SK-N-MC (cell line): ENCODE data around the gene TP73.

Source experiments
- DNase-seq: peaks from one replicate; pipeline ENCODE4 v3.0.0-alpha.2; 2011; ENCODE audit warnings: low read depth, low spot score
- H3K27ac ChIP-seq: fragments of 200-600 bp; sonication (generic); 2 replicates; pipeline ENCODE4 v1.5.1; 2016; ENCODE audit warnings: mixed run types
- H3K36me3 ChIP-seq: fragments of 200-600 bp; sonication (generic); 2 replicates; pipeline ENCODE4 v1.6.1; 2017; ENCODE audit warnings: antibody characterized with exemption, low read length, mixed read lengths; ENCODE audit not compliant: insufficient read depth
- H3K4me3 ChIP-seq: fragments of 200-600 bp; sonication (generic); 2 replicates; pipeline ENCODE4 v1.5.1; 2016
- H3K9ac ChIP-seq: fragments of 200-600 bp; sonication (generic); 2 replicates; pipeline ENCODE4 v1.8.0; 2017; ENCODE audit warnings: mixed run types, mixed read lengths; ENCODE audit not compliant: insufficient read length
- H3K9me3 ChIP-seq: fragments of 200-600 bp; sonication (generic); 2 replicates; pipeline ENCODE4 v1.6.1; 2017; ENCODE audit warnings: low read depth, mild to moderate bottlenecking, antibody characterized with exemption, low read length, moderate library complexity, mixed read lengths
- EZH2 ChIP-seq: fragments of 200-600 bp; sonication (generic); IDR thresholded peaks from one replicate; pipeline ENCODE4 v1.6.1; 2017; ENCODE audit warnings: antibody characterized with exemption
- FOXP2 ChIP-seq: optimal IDR thresholded peaks from 2 replicates; pipeline ENCODE3; 2011; ENCODE audit warnings: mild to moderate bottlenecking, moderate library complexity; ENCODE audit not compliant: insufficient read depth; ENCODE audit errors: extremely low read length, control extremely low read depth
- POLR2AphosphoS5 ChIP-seq: IDR thresholded peaks from 2 replicates; pipeline ENCODE4 v1.6.1; 2012; ENCODE audit warnings: mild to moderate bottlenecking, low read depth, low read length, borderline replicate concordance

TP73 gene

DNA sequence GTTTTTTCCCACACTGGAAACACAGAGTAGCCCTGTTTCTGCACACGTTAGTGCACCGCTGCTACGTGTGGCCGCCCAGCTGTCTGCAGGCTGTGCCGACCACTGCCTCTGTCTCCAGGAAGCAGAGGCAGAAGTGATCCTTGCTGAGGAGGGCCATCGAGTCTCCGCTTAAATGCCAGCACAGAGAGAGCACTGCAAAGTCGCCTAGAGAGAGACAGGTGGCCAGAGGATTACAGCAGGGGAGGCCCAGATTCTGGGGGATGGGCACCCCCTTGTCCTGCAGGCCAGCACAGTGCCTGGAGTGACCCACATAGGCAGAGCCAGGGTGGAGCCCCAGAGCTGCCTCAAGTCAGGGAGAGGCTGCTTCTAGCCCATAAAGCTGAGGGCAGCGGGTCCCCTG is 21.4 kb upstream of the TP73 start:
- H3K9ac ChIP-seq: no peak overlapping the region
- H3K27ac ChIP-seq: no peak overlapping the region
- no peaks in the 10 kb centered on the region for H3K9me3 ChIP-seq
- DNase-seq: no peak
- H3K36me3 ChIP-seq: peaks cover 7% of the 10 kb centered on the region; the same call in 1 of the 2 replicates
- no peak overlapping the region for H3K4me3 ChIP-seq
- no peak for TF ChIP-seq FOXP2
- no peak for TF ChIP-seq EZH2
- TF ChIP-seq POLR2AphosphoS5: no peak

DNA sequence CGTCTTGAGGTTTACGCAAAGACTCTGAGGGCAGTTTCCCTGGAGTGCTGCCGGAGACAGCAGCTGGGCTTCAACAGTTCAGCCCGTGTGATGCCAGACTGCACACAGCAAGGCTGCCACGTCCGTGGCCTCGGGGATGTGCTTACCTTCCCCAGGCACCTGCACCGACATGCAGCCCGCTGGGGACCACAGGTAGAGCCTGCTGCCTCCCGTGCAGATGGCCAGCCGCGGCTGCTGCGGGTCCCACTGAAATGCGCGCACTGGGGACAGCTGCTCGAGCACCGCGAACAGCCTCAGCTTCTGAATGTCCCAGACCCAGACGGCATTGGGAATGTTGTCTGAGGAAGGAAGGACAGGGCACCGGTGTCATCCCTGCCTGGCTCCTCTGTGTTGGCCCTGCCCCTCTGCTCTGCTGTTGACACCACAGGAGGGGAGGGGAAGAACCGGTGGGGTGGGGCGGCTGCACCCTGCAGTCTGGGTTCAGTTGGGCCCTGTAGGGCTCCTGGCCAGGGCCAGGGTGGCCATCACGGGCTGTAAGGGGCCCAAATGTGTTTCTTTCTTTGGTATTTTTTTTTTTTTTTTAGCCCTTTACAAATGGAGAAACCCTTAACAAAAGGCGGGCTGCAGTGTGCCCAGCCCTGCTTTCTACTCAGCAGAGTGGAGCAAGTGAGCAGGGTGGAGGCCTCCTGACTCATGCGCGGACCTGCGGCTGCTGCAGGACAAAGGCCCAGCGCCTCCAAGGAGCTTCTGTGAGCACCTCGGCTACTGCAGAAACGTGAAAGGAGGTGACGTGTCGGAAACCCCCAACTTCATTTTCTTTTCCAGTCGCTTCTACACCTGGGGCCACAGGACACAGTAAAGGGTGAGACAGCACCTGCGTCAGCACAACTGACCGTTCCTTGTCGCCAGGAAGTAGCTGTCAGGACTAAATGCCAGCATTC is 20.7 kb upstream of the TP73 start:
- no peak overlapping the region for H3K27ac ChIP-seq
- TF ChIP-seq POLR2AphosphoS5 (no peak), FOXP2 (no peak), EZH2 (no peak)
- no peak overlapping the region for H3K9ac ChIP-seq
- no peak for DNase-seq
- H3K9me3 ChIP-seq: no peaks in the 10 kb centered on the region
- H3K4me3 ChIP-seq: no peak overlapping the region
- H3K36me3 ChIP-seq: peaks cover 9% of the 10 kb centered on the region; the same call in 1 of the 2 replicates

DNA sequence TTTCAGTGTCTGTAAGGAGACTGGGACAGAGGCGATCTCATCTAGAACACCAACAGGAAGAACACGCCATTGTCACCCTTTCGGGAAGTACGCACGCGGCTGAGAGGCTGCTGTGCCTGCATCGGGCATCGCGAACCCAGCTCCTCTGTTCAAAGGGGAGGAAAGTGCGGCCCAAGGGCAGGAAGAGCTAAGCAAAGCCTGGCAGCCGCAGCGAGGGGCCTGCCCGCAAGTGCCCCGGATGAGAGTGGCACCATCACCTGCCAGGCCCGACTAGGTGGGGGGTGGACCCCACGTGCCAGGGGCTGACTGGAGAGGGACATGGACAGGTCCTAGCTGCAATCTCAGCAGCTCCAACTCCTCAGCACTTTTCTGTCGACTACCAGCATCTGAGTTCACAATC is 20.0 kb upstream of the TP73 start:
- H3K36me3 ChIP-seq: peaks cover 15% of the 10 kb centered on the region; the same call in 1 of the 2 replicates
- no peak overlapping the region for H3K27ac ChIP-seq
- no peaks in the 10 kb centered on the region for H3K9me3 ChIP-seq
- TF ChIP-seq POLR2AphosphoS5: no peak
- TF ChIP-seq FOXP2: no peak
- TF ChIP-seq EZH2: no peak
- DNase-seq: no peak
- no peak overlapping the region for H3K4me3 ChIP-seq
- H3K9ac ChIP-seq: no peak overlapping the region

DNA sequence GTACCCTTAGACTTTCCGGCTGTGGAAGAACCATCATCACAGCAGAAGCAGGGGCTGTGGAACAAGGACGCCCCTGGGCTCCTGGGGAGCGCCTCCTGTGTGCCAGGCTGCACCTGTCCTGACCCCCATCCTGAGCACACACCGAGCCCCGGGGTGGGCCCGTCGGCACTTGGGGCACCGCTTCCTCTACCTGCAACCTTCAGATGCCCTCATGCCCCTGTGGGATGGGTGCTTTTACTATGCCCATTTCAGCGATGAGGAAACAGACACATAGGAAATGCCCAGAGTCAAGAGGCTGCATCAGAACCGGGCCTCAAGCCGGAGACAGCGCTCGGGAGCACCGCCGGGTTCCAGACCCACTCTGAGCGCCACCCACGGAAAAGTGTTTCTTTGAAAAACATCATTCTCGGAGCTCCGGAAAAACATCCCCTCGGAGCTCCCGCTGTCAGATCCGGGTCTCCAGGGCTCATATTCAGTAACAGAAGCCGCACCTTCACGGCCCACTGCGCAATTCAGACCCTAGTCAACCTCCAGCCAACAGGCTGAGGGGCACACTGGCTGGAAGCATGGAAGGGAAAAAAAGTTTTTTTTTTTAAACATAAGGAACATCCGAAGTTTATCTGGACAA is 19.5 kb upstream of the TP73 start:
- H3K27ac ChIP-seq: no peak overlapping the region
- TF ChIP-seq POLR2AphosphoS5 (no peak), FOXP2 (no peak), EZH2 (no peak)
- H3K9ac ChIP-seq: no peak overlapping the region

DNA sequence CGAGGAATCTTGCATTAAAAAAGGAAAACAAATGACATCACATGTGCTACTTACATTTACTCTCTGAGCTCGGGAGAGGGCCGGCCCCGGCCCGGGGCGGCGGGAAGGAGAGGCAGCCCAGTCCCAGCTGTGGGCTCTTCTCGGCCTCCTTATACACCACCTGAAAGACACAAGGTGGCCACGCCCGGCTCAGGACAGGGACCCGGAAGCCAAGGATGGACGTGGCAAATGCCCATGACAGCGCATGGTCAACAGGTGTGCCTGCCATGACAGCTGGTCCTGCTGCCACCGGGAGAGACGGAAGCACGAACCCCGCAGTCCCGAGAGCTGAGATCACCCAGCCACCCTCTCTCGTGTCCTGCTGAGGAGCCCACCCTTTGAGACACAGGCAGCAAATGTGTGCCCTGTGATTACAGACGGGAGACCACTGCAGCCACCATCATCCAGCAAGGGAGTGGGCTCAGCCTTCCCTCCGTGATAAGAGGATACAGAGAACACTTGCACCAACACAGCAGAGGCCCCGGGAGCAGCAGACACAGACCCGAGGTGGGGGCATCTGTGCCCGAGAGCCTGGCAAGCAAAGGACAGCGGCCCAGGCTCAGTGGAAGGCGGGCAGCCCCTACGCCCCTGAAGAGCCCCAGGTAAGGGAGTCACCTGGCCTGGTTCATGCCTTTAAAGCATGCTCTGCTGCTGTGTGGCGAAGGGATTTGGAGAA is 18.8 kb upstream of the TP73 start:
- H3K36me3 ChIP-seq: peaks cover 23% of the 10 kb centered on the region; the same call in 1 of the 2 replicates
- H3K9ac ChIP-seq: no peak overlapping the region
- no peak for TF ChIP-seq FOXP2
- TF ChIP-seq POLR2AphosphoS5: no peak
- no peak for TF ChIP-seq EZH2

More for the DNA sequence above, 19.5 kb upstream of the TP73 start:
- Histone ChIP-seq H3K4me3 (no peak overlapping the region), H3K9me3 (no peaks in the 10 kb centered on the region), H3K36me3 (peaks cover 16% of the 10 kb centered on the region; the same call in 1 of the 2 replicates)
- no peak for DNase-seq

DNA sequence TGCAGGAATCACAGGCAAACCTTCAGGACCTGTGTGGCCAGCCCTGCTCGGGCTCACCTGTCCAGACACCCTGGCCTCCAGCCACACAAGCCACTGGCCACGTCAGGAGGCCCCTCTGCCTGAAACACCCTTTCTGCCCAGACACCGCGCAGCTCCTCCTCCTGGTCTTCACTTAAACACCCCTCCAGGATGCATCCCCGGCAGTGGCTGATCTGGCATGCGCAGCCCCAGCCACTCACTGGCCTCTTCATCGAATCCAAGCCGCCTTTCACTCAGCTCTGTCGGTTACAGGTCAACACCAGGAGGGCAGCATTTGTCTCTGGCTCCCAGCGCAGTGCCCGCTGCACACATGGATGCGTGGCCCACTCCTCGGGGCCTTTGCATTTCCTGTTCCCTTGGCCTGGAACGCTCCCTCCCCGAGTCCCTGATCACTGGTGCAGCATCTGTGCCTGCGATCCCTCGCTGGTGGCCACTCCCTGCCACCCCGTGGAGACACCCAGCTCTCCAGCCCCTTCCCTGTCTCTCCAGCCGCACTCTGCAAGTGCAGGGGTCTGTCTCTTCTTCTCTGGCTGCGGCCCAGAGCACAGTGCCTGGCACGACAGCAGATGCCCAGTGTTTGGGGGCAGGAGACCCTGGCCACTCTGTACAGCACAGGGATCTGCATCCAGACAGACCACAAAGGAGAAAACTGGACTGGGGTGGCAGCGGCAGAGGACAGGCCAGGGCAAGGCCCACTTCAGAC is 18.1 kb upstream of the TP73 start:
- no peak overlapping the region for H3K27ac ChIP-seq
- H3K4me3 ChIP-seq: no peak overlapping the region
- DNase-seq: no peak
- no peak for TF ChIP-seq EZH2
- no peak for TF ChIP-seq POLR2AphosphoS5
- no peak for TF ChIP-seq FOXP2
- H3K9ac ChIP-seq: no peak overlapping the region
- H3K9me3 ChIP-seq: no peaks in the 10 kb centered on the region
- H3K36me3 ChIP-seq: peaks cover 23% of the 10 kb centered on the region; the same call in 1 of the 2 replicates

More for the DNA sequence above, 18.8 kb upstream of the TP73 start:
- Histone ChIP-seq H3K9me3 (no peaks in the 10 kb centered on the region), H3K4me3 (no peak overlapping the region), H3K27ac (no peak overlapping the region)
- DNase-seq: no peak

DNA sequence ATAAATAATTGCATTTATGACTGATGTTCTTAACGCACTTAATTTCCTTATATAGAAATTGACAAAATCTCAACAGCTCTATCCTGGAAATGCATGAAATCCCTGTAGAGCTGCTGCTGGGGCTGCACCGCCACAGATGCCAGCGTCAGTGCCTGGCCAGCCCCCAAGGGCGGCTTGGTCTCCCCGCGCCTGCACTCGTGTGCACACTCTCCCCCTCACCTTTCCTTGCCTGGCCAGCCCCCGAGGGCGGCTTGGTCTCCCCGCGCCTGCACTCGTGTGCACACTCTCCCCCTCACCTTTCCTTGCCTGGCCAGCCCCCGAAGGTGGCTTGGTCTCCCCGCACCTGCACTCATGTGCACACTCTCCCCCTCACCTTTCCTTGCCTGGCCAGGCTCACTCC is 16.2 kb upstream of the TP73 start:
- TF ChIP-seq FOXP2 (no peak), EZH2 (no peak), POLR2AphosphoS5 (no peak)
- no peak overlapping the region for H3K4me3 ChIP-seq
- H3K9me3 ChIP-seq: no peaks in the 10 kb centered on the region
- H3K36me3 ChIP-seq: peaks cover 23% of the 10 kb centered on the region; the same call in 1 of the 2 replicates
- no peak overlapping the region for H3K27ac ChIP-seq
- no peak for DNase-seq
- no peak overlapping the region for H3K9ac ChIP-seq
